A673 (cell line): ENCODE results near the gene ADI1. TPM values are rescaled to one million over a fixed set of nuclear protein-coding genes. Genes with fewer than 3 reads are reported as not detected.

Source experiments
- BruUV-seq: library from RNA; stranded (reverse); fragments of 400-500 nt; replicated peaks from 2 replicates; lab custom pipeline; 2021; lab: Mats Ljungman, UMichigan
- CTCF ChIA-PET: fragments of 300-600 bp; sonication (Branson Sonifier 250); formaldehyde crosslinking; loops from one replicate; lab custom pipeline; 2022; ENCODE audit warnings: antibody characterized with exemption; lab: Charles Lee
- POLR2A ChIA-PET: fragments of 300-600 bp; sonication (Branson Sonifier 250); formaldehyde crosslinking; loops from one replicate; lab custom pipeline; 2022; ENCODE audit warnings: antibody characterized with exemption; ENCODE audit not compliant: low non-redundant PET; lab: Charles Lee
- DNase-seq: peaks from one replicate; pipeline ENCODE4 v3.0.0-alpha.2; 2015; ENCODE audit warnings: low spot score
- H3K27ac ChIP-seq: fragments of 200-600 bp; sonication (generic); 2 replicates; pipeline ENCODE4 v1.5.1; 2016; ENCODE audit warnings: mixed run types, low read depth, mild to moderate bottlenecking, mixed read lengths, antibody characterized with exemption, low read length; ENCODE audit not compliant: poor library complexity, severe bottlenecking
- H3K27me3 ChIP-seq: fragments of 200-600 bp; sonication (generic); replicated peaks from 2 replicates; pipeline ENCODE4 v1.6.1; 2017; ENCODE audit warnings: mixed run types, low read depth, mild to moderate bottlenecking, mixed read lengths, antibody characterized with exemption, low read length; ENCODE audit not compliant: insufficient read depth, poor library complexity
- H3K36me3 ChIP-seq: fragments of 200-600 bp; sonication (generic); 2 replicates; pipeline ENCODE4 v1.6.1; 2016; ENCODE audit warnings: mixed run types, mild to moderate bottlenecking, mixed read lengths, antibody characterized with exemption, low read length; ENCODE audit not compliant: insufficient read depth, poor library complexity, severe bottlenecking
- H3K4me1 ChIP-seq: fragments of 200-600 bp; sonication (generic); 2 replicates; pipeline ENCODE4 v1.6.1; 2017; ENCODE audit warnings: mixed run types, mild to moderate bottlenecking, mixed read lengths, antibody characterized with exemption, low read length; ENCODE audit not compliant: insufficient read depth, poor library complexity, severe bottlenecking
- H3K4me3 ChIP-seq: fragments of 200-600 bp; sonication (generic); 2 replicates; pipeline ENCODE4 v1.5.1; 2016; ENCODE audit warnings: low read depth, mixed run types, mild to moderate bottlenecking, mixed read lengths, low read length; ENCODE audit not compliant: poor library complexity, severe bottlenecking
- H3K9me3 ChIP-seq: fragments of 200-600 bp; sonication (generic); 2 replicates; pipeline ENCODE4 v1.6.1; 2016; ENCODE audit warnings: mixed run types, low read depth, mild to moderate bottlenecking, mixed read lengths, antibody characterized with exemption, low read length; ENCODE audit not compliant: poor library complexity, severe bottlenecking
- EZH2 ChIP-seq: fragments of 200-600 bp; sonication (generic); IDR thresholded peaks from 2 replicates; pipeline ENCODE4 v1.6.1; 2017; ENCODE audit warnings: borderline replicate concordance, low read depth, mild to moderate bottlenecking, mixed read lengths, antibody characterized with exemption, low read length; ENCODE audit not compliant: poor library complexity, severe bottlenecking
- intact Hi-C: fragments of 100-400 bp; cut with micrococcal nuclease; formaldehyde crosslinking; loops from one replicate; pipeline ENCODE4 v1.10.0; 2022; ENCODE audit not compliant: unreplicated experiment
- total RNA-seq: library from RNA; stranded (reverse); gene quantifications from 2 replicates; pipeline ENCODE4 v1.2.3, GENCODE V29; 2021
- TF ChIP-seq, protein P1 (sequence below): fragments of 300-800, 200-600 bp; sonication (generic); conservative IDR thresholded peaks from 2 replicates; pipeline ENCODE4 v1.5.1; 2017; ENCODE audit warnings: low read depth, mild to moderate bottlenecking, antibody characterized with exemption, low read length, moderate library complexity, mixed read lengths

The ADI1 gene
- total RNA-seq, 1 experiment from 2014 or later = 68.3 TPM

GRCh38 chr2:3465844-3466481 is 53.4 kb downstream of the ADI1 start:
- no peak for TF ChIP-seq EZH2
- TF ChIP-seq, protein P1, sequence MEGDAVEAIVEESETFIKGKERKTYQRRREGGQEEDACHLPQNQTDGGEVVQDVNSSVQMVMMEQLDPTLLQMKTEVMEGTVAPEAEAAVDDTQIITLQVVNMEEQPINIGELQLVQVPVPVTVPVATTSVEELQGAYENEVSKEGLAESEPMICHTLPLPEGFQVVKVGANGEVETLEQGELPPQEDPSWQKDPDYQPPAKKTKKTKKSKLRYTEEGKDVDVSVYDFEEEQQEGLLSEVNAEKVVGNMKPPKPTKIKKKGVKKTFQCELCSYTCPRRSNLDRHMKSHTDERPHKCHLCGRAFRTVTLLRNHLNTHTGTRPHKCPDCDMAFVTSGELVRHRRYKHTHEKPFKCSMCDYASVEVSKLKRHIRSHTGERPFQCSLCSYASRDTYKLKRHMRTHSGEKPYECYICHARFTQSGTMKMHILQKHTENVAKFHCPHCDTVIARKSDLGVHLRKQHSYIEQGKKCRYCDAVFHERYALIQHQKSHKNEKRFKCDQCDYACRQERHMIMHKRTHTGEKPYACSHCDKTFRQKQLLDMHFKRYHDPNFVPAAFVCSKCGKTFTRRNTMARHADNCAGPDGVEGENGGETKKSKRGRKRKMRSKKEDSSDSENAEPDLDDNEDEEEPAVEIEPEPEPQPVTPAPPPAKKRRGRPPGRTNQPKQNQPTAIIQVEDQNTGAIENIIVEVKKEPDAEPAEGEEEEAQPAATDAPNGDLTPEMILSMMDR = no peak

GRCh38 chr2:3465328-3465727 is 54.0 kb downstream of the ADI1 start:
- Histone ChIP-seq H3K4me3 (no peak overlapping the region), H3K9me3 (no peaks in the 10 kb centered on the region), H3K27me3 (no peaks in the 10 kb centered on the region), H3K36me3 (no peaks in the 10 kb centered on the region), H3K4me1 (peaks cover 12% of the 10 kb centered on the region), H3K27ac (no peak overlapping the region)
- intact Hi-C loops = loop anchor here (10.0 kb wide), 1 partner anchor 1611 kb away; no protein-coding TSS in a partner anchor
- no peak for DNase-seq
- CTCF ChIA-PET = no interaction called here
- TF ChIP-seq, protein P1 = no peak
- no peak for TF ChIP-seq EZH2
- POLR2A ChIA-PET = no interaction called here
- no TSS peak for BruUV-seq

More at GRCh38 chr2:3465844-3466481, 53.4 kb downstream of the ADI1 start:
- intact Hi-C loops = loop anchor here (10.0 kb wide), 1 partner anchor 1611 kb away; no protein-coding TSS in a partner anchor
- BruUV-seq = no TSS peak
- Histone ChIP-seq H3K36me3 (no peaks in the 10 kb centered on the region), H3K4me3 (no peak overlapping the region), H3K27me3 (no peaks in the 10 kb centered on the region), H3K27ac (no peak overlapping the region), H3K4me1 (peaks cover 15% of the 10 kb centered on the region), H3K9me3 (no peaks in the 10 kb centered on the region)
- POLR2A ChIA-PET = no interaction called here
- no peak for DNase-seq
- CTCF ChIA-PET = no interaction called here

- H3K27ac ChIP-seq = no peak overlapping the region
- no peak overlapping the region for H3K4me3 ChIP-seq
- H3K9me3 ChIP-seq = no peaks in the 10 kb centered on the region
- no peak for TF ChIP-seq EZH2
- TF ChIP-seq, protein P1 = no peak
- H3K4me1 ChIP-seq = peaks cover 12% of the 10 kb centered on the region
- ChIA-PET POLR2A (interaction anchor here (0.6 kb wide), 1 partner anchor 1672 kb away, joined by 3 read pairs; no protein-coding TSS in a partner anchor), CTCF (no interaction called here)
- no TSS peak for BruUV-seq
- no peaks in the 10 kb centered on the region for H3K27me3 ChIP-seq
- intact Hi-C loops = loop anchor here (10.0 kb wide), 1 partner anchor 1610 kb away; no protein-coding TSS in a partner anchor
- DNase-seq = no peak
- no peaks in the 10 kb centered on the region for H3K36me3 ChIP-seq
Observed at GRCh38 chr2:3464401-3465005, 54.8 kb downstream of the ADI1 start.
